Measurements from ENCODE around the gene SPOCK1.

The SPOCK1 gene

GRCh38 chr5:137096149-137097103 lies 402.7 kb downstream of the SPOCK1 start:
- no peak overlapping the region for H3K27ac ChIP-seq (ENCODE audit: low read length)
- H3K4me1 ChIP-seq (ENCODE audit: insufficient read depth, low read length) = peaks cover 5% of the 10 kb centered on the region; the same call in 1 of the 2 replicates
- no peaks in the 10 kb centered on the region for H3K27me3 ChIP-seq (ENCODE audit: insufficient read depth, low read length)
- no peaks in the 10 kb centered on the region for H3K36me3 ChIP-seq (ENCODE audit: insufficient read depth, low read depth, low read length)
- H3K9ac ChIP-seq (ENCODE audit: low read depth, low read length) = no peak overlapping the region
- no peak overlapping the region for H3K4me3 ChIP-seq (ENCODE audit: low read length)
- H3K9me3 ChIP-seq (ENCODE audit: insufficient read depth, low read depth, low read length) = no peaks in the 10 kb centered on the region

GRCh38 chr5:137095597-137095996 lies 403.5 kb downstream of the SPOCK1 start:
- Histone ChIP-seq H3K36me3 (ENCODE audit: insufficient read depth, low read depth, low read length) (no peaks in the 10 kb centered on the region), H3K4me3 (ENCODE audit: low read length) (no peak overlapping the region), H3K27ac (ENCODE audit: low read length) (no peak overlapping the region), H3K27me3 (ENCODE audit: insufficient read depth, low read length) (no peaks in the 10 kb centered on the region), H3K9me3 (ENCODE audit: insufficient read depth, low read depth, low read length) (no peaks in the 10 kb centered on the region), H3K9ac (ENCODE audit: low read depth, low read length) (no peak overlapping the region), H3K4me1 (ENCODE audit: insufficient read depth, low read length) (peaks cover 13% of the 10 kb centered on the region)

- no peak overlapping the region for H3K9ac ChIP-seq (ENCODE audit: low read depth, low read length)
- no peak overlapping the region for H3K27ac ChIP-seq (ENCODE audit: low read length)
- peaks cover 21% of the 10 kb centered on the region for H3K4me1 ChIP-seq (ENCODE audit: insufficient read depth, low read length)
- no peaks in the 10 kb centered on the region for H3K36me3 ChIP-seq (ENCODE audit: insufficient read depth, low read depth, low read length)
- no peaks in the 10 kb centered on the region for H3K9me3 ChIP-seq (ENCODE audit: insufficient read depth, low read depth, low read length)
- no peaks in the 10 kb centered on the region for H3K27me3 ChIP-seq (ENCODE audit: insufficient read depth, low read length)
- no peak overlapping the region for H3K4me3 ChIP-seq (ENCODE audit: low read length)
These were observed 406.3 kb downstream of the SPOCK1 start for GRCh38 chr5:137092831-137093230.

- Histone ChIP-seq H3K4me1 (ENCODE audit: insufficient read depth, low read length) (peaks cover 21% of the 10 kb centered on the region), H3K4me3 (ENCODE audit: low read length) (no peak overlapping the region; the same call in 1 of the 2 replicates), H3K9ac (ENCODE audit: low read depth, low read length) (no peak overlapping the region), H3K9me3 (ENCODE audit: insufficient read depth, low read depth, low read length) (no peaks in the 10 kb centered on the region), H3K27ac (ENCODE audit: low read length) (no peak overlapping the region), H3K27me3 (ENCODE audit: insufficient read depth, low read length) (no peaks in the 10 kb centered on the region), H3K36me3 (ENCODE audit: insufficient read depth, low read depth, low read length) (no peaks in the 10 kb centered on the region)
These were observed 407.7 kb downstream of the SPOCK1 start for GRCh38 chr5:137091472-137091871.

GRCh38 chr5:137090721-137091120 lies 408.4 kb downstream of the SPOCK1 start:
- no peak overlapping the region for H3K9ac ChIP-seq (ENCODE audit: low read depth, low read length)
- no peaks in the 10 kb centered on the region for H3K27me3 ChIP-seq (ENCODE audit: insufficient read depth, low read length)
- H3K36me3 ChIP-seq (ENCODE audit: insufficient read depth, low read depth, low read length) = no peaks in the 10 kb centered on the region
- peaks cover 21% of the 10 kb centered on the region for H3K4me1 ChIP-seq (ENCODE audit: insufficient read depth, low read length)
- peak overlapping the region; percentile 7; the same call in 1 of the 2 replicates for H3K4me3 ChIP-seq (ENCODE audit: low read length)
- H3K27ac ChIP-seq (ENCODE audit: low read length) = peak overlapping the region; percentile 27
- H3K9me3 ChIP-seq (ENCODE audit: insufficient read depth, low read depth, low read length) = no peaks in the 10 kb centered on the region

- Histone ChIP-seq H3K27me3 (ENCODE audit: insufficient read depth, low read length) (no peaks in the 10 kb centered on the region), H3K4me3 (ENCODE audit: low read length) (peak overlapping the region; percentile 7; the same call in 1 of the 2 replicates), H3K4me1 (ENCODE audit: insufficient read depth, low read length) (peaks cover 23% of the 10 kb centered on the region), H3K27ac (ENCODE audit: low read length) (no peak overlapping the region), H3K9ac (ENCODE audit: low read depth, low read length) (no peak overlapping the region), H3K9me3 (ENCODE audit: insufficient read depth, low read depth, low read length) (no peaks in the 10 kb centered on the region), H3K36me3 (ENCODE audit: insufficient read depth, low read depth, low read length) (no peaks in the 10 kb centered on the region)
These were observed 409.0 kb downstream of the SPOCK1 start for GRCh38 chr5:137090151-137090550.

- H3K27me3 ChIP-seq (ENCODE audit: insufficient read depth, low read length) = no peaks in the 10 kb centered on the region
- no peak overlapping the region for H3K9ac ChIP-seq (ENCODE audit: low read depth, low read length)
- H3K4me3 ChIP-seq (ENCODE audit: low read length) = no peak overlapping the region
- H3K27ac ChIP-seq (ENCODE audit: low read length) = no peak overlapping the region
- H3K4me1 ChIP-seq (ENCODE audit: insufficient read depth, low read length) = peaks cover 23% of the 10 kb centered on the region
- H3K9me3 ChIP-seq (ENCODE audit: insufficient read depth, low read depth, low read length) = no peaks in the 10 kb centered on the region
- H3K36me3 ChIP-seq (ENCODE audit: insufficient read depth, low read depth, low read length) = no peaks in the 10 kb centered on the region
These were observed 411.0 kb downstream of the SPOCK1 start for GRCh38 chr5:137088175-137088574.

GRCh38 chr5:137086342-137086741 lies 412.8 kb downstream of the SPOCK1 start:
- Histone ChIP-seq H3K9ac (ENCODE audit: low read depth, low read length) (no peak overlapping the region), H3K36me3 (ENCODE audit: insufficient read depth, low read depth, low read length) (no peaks in the 10 kb centered on the region), H3K4me3 (ENCODE audit: low read length) (no peak overlapping the region), H3K27ac (ENCODE audit: low read length) (no peak overlapping the region), H3K27me3 (ENCODE audit: insufficient read depth, low read length) (no peaks in the 10 kb centered on the region), H3K9me3 (ENCODE audit: insufficient read depth, low read depth, low read length) (no peaks in the 10 kb centered on the region), H3K4me1 (ENCODE audit: insufficient read depth, low read length) (peaks cover 17% of the 10 kb centered on the region)

GRCh38 chr5:137085206-137085605 lies 413.9 kb downstream of the SPOCK1 start:
- no peaks in the 10 kb centered on the region for H3K27me3 ChIP-seq (ENCODE audit: insufficient read depth, low read length)
- H3K4me3 ChIP-seq (ENCODE audit: low read length) = no peak overlapping the region
- no peak overlapping the region for H3K27ac ChIP-seq (ENCODE audit: low read length)
- H3K36me3 ChIP-seq (ENCODE audit: insufficient read depth, low read depth, low read length) = no peaks in the 10 kb centered on the region
- peaks cover 6% of the 10 kb centered on the region for H3K4me1 ChIP-seq (ENCODE audit: insufficient read depth, low read length)
- H3K9ac ChIP-seq (ENCODE audit: low read depth, low read length) = no peak overlapping the region
- H3K9me3 ChIP-seq (ENCODE audit: insufficient read depth, low read depth, low read length) = no peaks in the 10 kb centered on the region

GRCh38 chr5:137084016-137084415 lies 415.1 kb downstream of the SPOCK1 start:
- no peak overlapping the region for H3K4me3 ChIP-seq (ENCODE audit: low read length)
- no peaks in the 10 kb centered on the region for H3K27me3 ChIP-seq (ENCODE audit: insufficient read depth, low read length)
- H3K36me3 ChIP-seq (ENCODE audit: insufficient read depth, low read depth, low read length) = no peaks in the 10 kb centered on the region
- no peak overlapping the region for H3K9ac ChIP-seq (ENCODE audit: low read depth, low read length)
- H3K9me3 ChIP-seq (ENCODE audit: insufficient read depth, low read depth, low read length) = no peaks in the 10 kb centered on the region
- H3K4me1 ChIP-seq (ENCODE audit: insufficient read depth, low read length) = peaks cover 2% of the 10 kb centered on the region
- H3K27ac ChIP-seq (ENCODE audit: low read length) = no peak overlapping the region

- Histone ChIP-seq H3K4me3 (ENCODE audit: low read length) (no peak overlapping the region), H3K27me3 (ENCODE audit: insufficient read depth, low read length) (no peaks in the 10 kb centered on the region)
These were observed 416.2 kb downstream of the SPOCK1 start for GRCh38 chr5:137082951-137083350.

GRCh38 chr5:137078171-137078665 lies 420.9 kb downstream of the SPOCK1 start:
- Histone ChIP-seq H3K4me1 (ENCODE audit: insufficient read depth, low read length) (no peaks in the 10 kb centered on the region; the same call in none of the 2 replicates), H3K9me3 (ENCODE audit: insufficient read depth, low read depth, low read length) (no peaks in the 10 kb centered on the region), H3K36me3 (ENCODE audit: insufficient read depth, low read depth, low read length) (no peaks in the 10 kb centered on the region), H3K27ac (ENCODE audit: low read length) (no peak overlapping the region), H3K27me3 (ENCODE audit: insufficient read depth, low read length) (no peaks in the 10 kb centered on the region), H3K9ac (ENCODE audit: low read depth, low read length) (no peak overlapping the region), H3K4me3 (ENCODE audit: low read length) (no peak overlapping the region)

More at GRCh38 chr5:137082951-137083350, 416.2 kb downstream of the SPOCK1 start:
- no peaks in the 10 kb centered on the region for H3K36me3 ChIP-seq (ENCODE audit: insufficient read depth, low read depth, low read length)
- no peak overlapping the region for H3K9ac ChIP-seq (ENCODE audit: low read depth, low read length)
- no peak overlapping the region for H3K27ac ChIP-seq (ENCODE audit: low read length)
- H3K9me3 ChIP-seq (ENCODE audit: insufficient read depth, low read depth, low read length) = no peaks in the 10 kb centered on the region
- H3K4me1 ChIP-seq (ENCODE audit: insufficient read depth, low read length) = peaks cover 2% of the 10 kb centered on the region

Measured in iPS-20b (cell line).